ENCODE results near the gene MARCHF6. TPM values are rescaled to one million over a fixed set of nuclear protein-coding genes. Genes with fewer than 3 reads are reported as not detected.

MARCHF6 gene
- total and polyA plus RNA-seq, 9 of the 15 experiments (the other 6 are each of a cell fraction or from before 2014, with no cell fraction given): 74.1 to 456 (median 116) TPM

DNA sequence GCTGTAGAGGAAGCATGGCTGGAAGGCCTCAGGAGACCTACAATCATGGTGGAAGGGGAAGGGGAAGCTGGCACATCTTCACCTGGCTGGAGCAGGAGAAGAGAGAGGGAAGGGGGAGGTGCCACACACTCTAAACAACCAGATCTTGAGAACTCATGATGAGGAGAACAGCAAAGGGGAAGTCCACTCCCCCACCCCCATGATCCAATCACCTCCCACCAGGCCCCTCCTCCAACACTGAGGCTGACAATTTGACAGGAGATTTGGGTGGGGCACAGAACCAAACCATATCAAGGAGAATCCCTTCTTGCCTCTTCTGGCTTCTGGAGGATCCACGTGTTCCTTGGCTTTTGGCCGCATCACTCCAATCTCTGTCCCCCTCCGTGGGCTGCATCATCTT is 32.7 kb upstream of the MARCHF6 start (continued):
- no peak for TF ChIP-seq SFPQ (IDR thresholded peaks at IDR 0.05; ENCODE audit: low read depth, low read length)
- TF ChIP-seq CEBPZ (IDR thresholded peaks at IDR 0.05; ENCODE audit: borderline replicate concordance, low read depth, low read length): no peak
- no peak for TF ChIP-seq ZSCAN29 (IDR thresholded peaks at IDR 0.05)
- TF ChIP-seq, protein P1, sequence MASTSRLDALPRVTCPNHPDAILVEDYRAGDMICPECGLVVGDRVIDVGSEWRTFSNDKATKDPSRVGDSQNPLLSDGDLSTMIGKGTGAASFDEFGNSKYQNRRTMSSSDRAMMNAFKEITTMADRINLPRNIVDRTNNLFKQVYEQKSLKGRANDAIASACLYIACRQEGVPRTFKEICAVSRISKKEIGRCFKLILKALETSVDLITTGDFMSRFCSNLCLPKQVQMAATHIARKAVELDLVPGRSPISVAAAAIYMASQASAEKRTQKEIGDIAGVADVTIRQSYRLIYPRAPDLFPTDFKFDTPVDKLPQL (IDR thresholded peaks at IDR 0.05; ENCODE audit: extremely low read depth, insufficient read length): no peak
- no peak for TF ChIP-seq TGIF2 (CRISPR knock-in tag; IDR thresholded peaks at IDR 0.05)
- no peak for TF ChIP-seq SNRNP70 (optimal IDR thresholded peaks at IDR 0.05; ENCODE audit: low read depth, low read length)
- no peak for TF ChIP-seq ZNF699 (CRISPR knock-in tag; IDR thresholded peaks at IDR 0.05; ENCODE audit: insufficient replicate concordance)
- TF ChIP-seq ZKSCAN1 (IDR thresholded peaks at IDR 0.05; ENCODE audit: low read depth, low read length): 0 out of 2 replicates have a peak, but pooled peaks have one; percentile 40
- TF ChIP-seq CTCF (IDR thresholded peaks at IDR 0.05 in 2 of 3, conservative IDR thresholded peaks at IDR 0.05 in 1 of 3; ENCODE audit: insufficient read depth in 2 of 3, low read depth in 1 of 3, low read length in 3 of 3): no peak
- TF ChIP-seq BHLHE40 (IDR thresholded peaks at IDR 0.05; ENCODE audit: low read length): no peak
- no peak for TF ChIP-seq PURB (CRISPR knock-in tag; IDR thresholded peaks at IDR 0.05; ENCODE audit: low read depth)
- TF ChIP-seq XRCC4 (IDR thresholded peaks at IDR 0.05; ENCODE audit: extremely low read depth, insufficient read depth, insufficient read length): no peak
- TF ChIP-seq ZNF263 (CRISPR knock-in tag; IDR thresholded peaks at IDR 0.05; ENCODE audit: borderline replicate concordance): no peak
- no peak for TF ChIP-seq ZBTB49 (CRISPR knock-in tag; IDR thresholded peaks at IDR 0.05; ENCODE audit: borderline replicate concordance)
- no peak for TF ChIP-seq PATZ1 (CRISPR knock-in tag; IDR thresholded peaks at IDR 0.05; ENCODE audit: borderline replicate concordance)
